Measurements from ENCODE around the gene ANKRD35. TPM values are rescaled to one million over a fixed set of nuclear protein-coding genes. Genes with fewer than 3 reads are reported as not detected.

ANKRD35 gene
- total and polyA plus RNA-seq, 4 donors: 2.0 to 3.7 (median 2.8) TPM

DNA sequence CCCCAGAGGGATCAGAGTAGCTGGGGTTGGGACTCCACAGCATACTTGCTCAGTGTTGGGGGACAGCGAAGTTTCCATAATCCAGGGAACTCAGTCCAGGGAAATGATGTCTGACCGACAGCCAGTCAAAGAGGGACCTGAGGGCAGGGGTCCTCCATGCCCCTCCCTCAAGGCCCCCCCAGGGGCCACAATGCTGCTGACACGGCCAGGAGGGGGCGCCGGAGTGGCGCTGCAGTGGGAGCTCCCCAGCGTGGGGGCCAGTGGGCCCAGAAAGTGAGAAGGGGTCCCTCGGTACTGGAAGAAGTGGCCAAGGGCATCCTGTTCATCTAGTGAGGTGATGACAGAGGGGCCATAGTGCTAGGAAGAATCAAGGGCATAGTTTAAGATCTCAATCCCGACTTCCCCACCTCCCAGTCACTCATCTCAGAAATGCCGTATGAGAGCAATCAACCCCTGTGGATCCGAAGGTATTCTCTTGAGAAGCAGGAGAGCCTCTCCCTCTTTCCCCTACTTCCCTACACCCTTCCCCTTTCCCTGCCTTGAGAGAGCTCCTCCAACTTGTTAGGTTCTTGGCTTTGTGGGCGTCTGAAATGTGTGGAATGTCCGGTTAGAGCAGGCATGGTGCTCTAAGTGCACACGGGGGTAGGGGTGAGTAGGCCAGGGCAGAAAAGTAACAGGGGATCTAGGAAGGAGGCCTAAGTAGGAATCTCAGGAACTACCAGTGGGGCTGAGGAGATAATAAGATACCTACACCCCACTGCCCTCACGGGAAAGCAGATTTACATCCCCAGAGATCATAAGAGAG, 36.1 kb downstream of the ANKRD35 start:
- WGBS, 2 donors: 73 to 82% methylated on average over 15 of the region's 15 CpGs
- peaks cover 21 to 43% (median 35%) of the 10 kb centered on the region in 4 donors for H3K36me3 ChIP-seq (ENCODE audit: control insufficient read depth in 4 of 4, insufficient read depth in 4 of 4, low read length in 4 of 4)
- H3K27me3 ChIP-seq (ENCODE audit: control insufficient read depth in 3 of 3, insufficient read depth in 3 of 3, low read length in 2 of 3): no peaks in the 10 kb centered on the region
- no peak overlapping the region for H3K27ac ChIP-seq (ENCODE audit: low read depth in 1 of 2, low read length in 1 of 2)
- H3K4me3 ChIP-seq: no peak overlapping the region
- H3K4me1 ChIP-seq (ENCODE audit: control insufficient read depth in 5 of 5, insufficient read depth in 5 of 5, low read length in 5 of 5): peaks cover 0 to 13% (median 0%) of the 10 kb centered on the region in 5 donors
- H3K9ac ChIP-seq (ENCODE audit: insufficient read depth in 1 of 2, low read length in 2 of 2): no peak overlapping the region
- H3K9me3 ChIP-seq (ENCODE audit: control insufficient read depth in 4 of 4, insufficient read depth in 3 of 4, low read length in 3 of 4): no peaks in the 10 kb centered on the region
- DNase-seq (peak; percentile 19 to 56 (median 24)), ATAC-seq (ENCODE audit: insufficient read depth, low FRiP score) (no peak)
- TF ChIP-seq, protein P1, sequence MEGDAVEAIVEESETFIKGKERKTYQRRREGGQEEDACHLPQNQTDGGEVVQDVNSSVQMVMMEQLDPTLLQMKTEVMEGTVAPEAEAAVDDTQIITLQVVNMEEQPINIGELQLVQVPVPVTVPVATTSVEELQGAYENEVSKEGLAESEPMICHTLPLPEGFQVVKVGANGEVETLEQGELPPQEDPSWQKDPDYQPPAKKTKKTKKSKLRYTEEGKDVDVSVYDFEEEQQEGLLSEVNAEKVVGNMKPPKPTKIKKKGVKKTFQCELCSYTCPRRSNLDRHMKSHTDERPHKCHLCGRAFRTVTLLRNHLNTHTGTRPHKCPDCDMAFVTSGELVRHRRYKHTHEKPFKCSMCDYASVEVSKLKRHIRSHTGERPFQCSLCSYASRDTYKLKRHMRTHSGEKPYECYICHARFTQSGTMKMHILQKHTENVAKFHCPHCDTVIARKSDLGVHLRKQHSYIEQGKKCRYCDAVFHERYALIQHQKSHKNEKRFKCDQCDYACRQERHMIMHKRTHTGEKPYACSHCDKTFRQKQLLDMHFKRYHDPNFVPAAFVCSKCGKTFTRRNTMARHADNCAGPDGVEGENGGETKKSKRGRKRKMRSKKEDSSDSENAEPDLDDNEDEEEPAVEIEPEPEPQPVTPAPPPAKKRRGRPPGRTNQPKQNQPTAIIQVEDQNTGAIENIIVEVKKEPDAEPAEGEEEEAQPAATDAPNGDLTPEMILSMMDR (IDR thresholded peaks at IDR 0.05; ENCODE audit: control extremely low read depth, extremely low read depth): no peak

DNA sequence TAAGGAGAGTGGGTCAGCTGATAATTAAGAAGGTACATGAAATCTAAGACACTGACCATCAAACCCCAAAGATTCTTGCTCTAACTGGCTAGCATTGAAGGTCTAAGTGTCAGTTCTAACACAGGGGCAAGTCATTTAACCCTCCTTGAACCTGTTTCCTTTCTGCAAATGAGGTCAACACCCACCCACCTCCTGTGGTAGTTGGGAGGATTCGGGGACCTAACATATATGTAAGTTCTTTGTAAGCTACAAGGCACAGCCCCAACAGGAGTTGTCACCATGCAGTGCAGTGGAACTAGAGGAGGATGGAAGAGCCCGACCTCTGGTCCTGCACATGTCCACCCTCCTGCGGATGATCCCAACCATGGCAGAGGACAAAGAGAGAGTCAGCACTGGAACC, 37.8 kb downstream of the ANKRD35 start:
- H3K27ac ChIP-seq (ENCODE audit: low read depth in 1 of 2, low read length in 1 of 2): no peak overlapping the region
- H3K9me3 ChIP-seq (ENCODE audit: control insufficient read depth in 4 of 4, insufficient read depth in 3 of 4, low read length in 3 of 4): no peaks in the 10 kb centered on the region
- H3K9ac ChIP-seq (ENCODE audit: insufficient read depth in 1 of 2, low read length in 2 of 2): no peak overlapping the region
- 85 to 91% methylated on average over 3 of the region's 3 CpGs for WGBS, 2 donors
- TF ChIP-seq, protein P1 (IDR thresholded peaks at IDR 0.05; ENCODE audit: control extremely low read depth, extremely low read depth): no peak
- no peak overlapping the region for H3K4me3 ChIP-seq
- DNase-seq (no peak), ATAC-seq (ENCODE audit: insufficient read depth, low FRiP score) (no peak)
- peaks cover 0 to 13% (median 0%) of the 10 kb centered on the region in 5 donors for H3K4me1 ChIP-seq (ENCODE audit: control insufficient read depth in 5 of 5, insufficient read depth in 5 of 5, low read length in 5 of 5)
- H3K27me3 ChIP-seq (ENCODE audit: control insufficient read depth in 3 of 3, insufficient read depth in 3 of 3, low read length in 2 of 3): no peaks in the 10 kb centered on the region
- H3K36me3 ChIP-seq (ENCODE audit: control insufficient read depth in 4 of 4, insufficient read depth in 4 of 4, low read length in 4 of 4): peaks cover 21 to 38% (median 27%) of the 10 kb centered on the region in 4 donors

DNA sequence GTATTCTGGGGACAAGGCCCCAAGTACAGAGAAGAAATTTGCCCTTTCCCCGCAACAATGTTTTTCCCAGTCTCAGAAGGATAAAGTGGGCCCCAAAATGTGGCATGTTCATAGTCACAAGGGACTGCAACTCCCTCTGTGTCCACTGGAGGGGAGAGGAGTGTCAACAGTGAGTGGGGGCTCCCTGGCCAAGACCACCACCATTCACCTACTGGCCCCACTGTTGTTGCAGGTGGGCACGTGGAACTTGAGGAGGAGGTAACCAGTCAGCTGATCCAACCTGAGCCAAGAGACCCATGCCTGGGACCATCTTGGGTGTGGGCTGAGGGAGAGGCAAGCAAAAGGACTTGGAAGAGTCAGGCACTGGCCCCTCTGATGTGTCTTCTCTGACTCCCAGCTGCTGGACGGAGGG, 39.5 kb downstream of the ANKRD35 start:
- Histone ChIP-seq H3K4me1 (ENCODE audit: control insufficient read depth in 5 of 5, insufficient read depth in 5 of 5, low read length in 5 of 5) (peaks cover 0 to 13% (median 0%) of the 10 kb centered on the region in 5 donors), H3K9ac (ENCODE audit: insufficient read depth in 1 of 2, low read length in 2 of 2) (peak overlapping the region in 1 of 2 donors; percentile 14), H3K36me3 (ENCODE audit: control insufficient read depth in 4 of 4, insufficient read depth in 4 of 4, low read length in 4 of 4) (peaks cover 21 to 39% (median 29%) of the 10 kb centered on the region in 4 donors), H3K9me3 (ENCODE audit: control insufficient read depth in 4 of 4, insufficient read depth in 3 of 4, low read length in 3 of 4) (no peaks in the 10 kb centered on the region), H3K27ac (ENCODE audit: low read depth in 1 of 2, low read length in 1 of 2) (peak overlapping the region in 1 of 2 donors; percentile 60), H3K4me3 (no peak overlapping the region), H3K27me3 (ENCODE audit: control insufficient read depth in 3 of 3, insufficient read depth in 3 of 3, low read length in 2 of 3) (no peaks in the 10 kb centered on the region)
- TF ChIP-seq, protein P1 (IDR thresholded peaks at IDR 0.05; ENCODE audit: control extremely low read depth, extremely low read depth): peak; percentile 33
- WGBS, 2 donors: 47 to 69% methylated on average over 3 of the region's 3 CpGs
- ATAC-seq (ENCODE audit: insufficient read depth, low FRiP score): peak; percentile 42
- DNase-seq: peak; percentile 58 to 74 (median 70)
